Fibroblast of villous mesenchyme (primary cell): Measurements from ENCODE around the gene FURIN. TPM values are rescaled to one million over a fixed set of nuclear protein-coding genes. Genes with fewer than 3 reads are reported as not detected.
"Not testable (repeated sequence)": the region's sequence is repeated elsewhere in the genome, so short reads cannot be mapped to it uniquely, and the experiment has no call there.

ENCODE experiments used
- DNase-seq: peaks from one replicate; pipeline ENCODE4 v3.0.0-alpha.2; 2010; ENCODE audit warnings: low read depth
- H3K4me3 ChIP-seq: 2 replicates; pipeline ENCODE4 v1.5.1; 2011; ENCODE audit warnings: low read depth, mild to moderate bottlenecking, low read length
- CTCF ChIP-seq: IDR thresholded peaks from 2 replicates; pipeline ENCODE4 v1.5.1; 2012; ENCODE audit warnings: low read depth, mild to moderate bottlenecking, low read length; ENCODE audit not compliant: insufficient read depth
- total RNA-seq: library from RNA; depleted of rRNA; stranded (reverse); fragments of >200 nt; gene quantifications from 2 replicates; pipeline ENCODE4 v1.2.3, GENCODE V29; 2012

FURIN gene
- total RNA-seq, 1 donor: 38.4 TPM

- DNase-seq: peak; percentile 94
- H3K4me3 ChIP-seq: no peak overlapping the region
- no peak for TF ChIP-seq CTCF
Measured at GRCh38 chr15:90845201-90845949, 23.0 kb upstream of the FURIN start.

DNA sequence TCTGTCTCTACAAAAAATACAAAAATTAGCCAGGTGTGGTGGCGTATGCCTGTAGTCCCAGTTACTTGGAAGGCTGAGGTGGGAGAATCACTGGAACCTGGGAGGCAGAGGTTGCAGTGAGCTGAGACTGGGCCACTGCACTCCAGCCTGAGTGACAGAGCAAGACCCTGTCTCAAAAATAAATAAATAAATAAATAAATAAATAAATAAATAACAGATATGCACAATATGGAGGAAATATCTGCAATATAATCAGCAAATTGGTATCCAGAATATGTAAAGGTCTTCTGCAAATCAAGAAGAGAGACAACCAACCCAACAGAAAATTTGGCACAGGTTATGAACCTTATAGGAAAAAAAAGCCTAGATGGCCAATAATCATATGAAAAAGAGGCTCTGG is 19.0 kb upstream of the FURIN start:
- H3K4me3 ChIP-seq: not testable (repeated sequence)

GRCh38 chr15:90851114-90851513 is 17.3 kb upstream of the FURIN start:
- H3K4me3 ChIP-seq: no peak overlapping the region
- no peak for DNase-seq
- TF ChIP-seq CTCF: no peak

More for the DNA sequence above, 19.0 kb upstream of the FURIN start:
- not testable (repeated sequence) for DNase-seq

DNA sequence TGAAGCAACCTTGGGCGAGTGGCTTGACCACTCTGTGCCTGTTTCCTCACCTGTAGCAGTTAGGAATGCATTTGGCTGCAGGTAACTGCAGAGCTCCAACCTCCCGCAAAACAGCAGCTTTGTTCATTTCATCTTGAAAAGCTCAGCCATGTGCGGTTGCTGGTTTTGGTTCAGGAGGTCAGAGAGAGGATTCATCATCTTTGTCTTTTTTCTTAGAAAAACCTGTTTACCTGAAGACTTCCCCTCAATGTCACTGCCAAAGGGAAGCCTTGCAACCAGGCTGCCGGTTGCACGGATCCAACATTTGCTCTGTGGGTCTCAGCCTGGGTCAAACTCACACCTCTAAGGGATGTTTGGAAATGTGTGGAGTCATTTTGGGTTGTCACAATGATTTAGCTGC is 16.4 kb upstream of the FURIN start:
- DNase-seq: no peak

GRCh38 chr15:90855139-90855538 is 13.2 kb upstream of the FURIN start:
- H3K4me3 ChIP-seq: no peak overlapping the region
- no peak for DNase-seq
- TF ChIP-seq CTCF: no peak

More for the DNA sequence above, 16.4 kb upstream of the FURIN start:
- no peak for TF ChIP-seq CTCF
- H3K4me3 ChIP-seq: no peak overlapping the region

DNA sequence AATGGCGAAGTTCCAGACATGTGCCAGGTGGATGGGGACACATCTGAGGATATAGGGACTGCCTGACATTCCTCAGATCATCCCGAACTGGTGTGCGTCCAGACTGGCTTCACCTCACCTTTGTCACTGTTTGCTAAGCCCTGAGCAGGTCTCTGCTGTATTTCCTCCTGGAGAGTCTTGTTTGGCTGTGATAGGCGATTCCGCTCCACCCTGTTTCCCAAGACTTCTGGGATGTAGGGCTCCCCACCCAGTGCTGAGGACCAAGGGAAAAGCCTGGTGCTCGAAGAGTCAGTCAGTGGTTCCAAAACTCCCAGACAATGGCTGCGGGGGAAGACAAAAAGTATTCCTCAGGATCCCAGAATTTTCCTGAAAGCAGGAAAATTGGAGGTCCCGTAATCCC is 11.1 kb upstream of the FURIN start:
- TF ChIP-seq CTCF: no peak
- no peak overlapping the region for H3K4me3 ChIP-seq
- no peak for DNase-seq

GRCh38 chr15:90857883-90858443 is 10.4 kb upstream of the FURIN start:
- DNase-seq: no peak
- no peak for TF ChIP-seq CTCF

More at GRCh38 chr15:90857883-90858443, 10.4 kb upstream of the FURIN start:
- H3K4me3 ChIP-seq: no peak overlapping the region
